A673 (cell line): ENCODE measurements around the gene APBB1IP. TPM values are rescaled to one million over a fixed set of nuclear protein-coding genes. Genes with fewer than 3 reads are reported as not detected.

Experiments used
- BruUV-seq: library from RNA; stranded (reverse); fragments of 400-500 nt; replicated peaks from 2 replicates; lab custom pipeline; 2021; lab: Mats Ljungman, UMichigan
- CTCF ChIA-PET: fragments of 300-600 bp; sonication (Branson Sonifier 250); formaldehyde crosslinking; loops from one replicate; lab custom pipeline; 2022; ENCODE audit warnings: antibody characterized with exemption; lab: Charles Lee
- POLR2A ChIA-PET: fragments of 300-600 bp; sonication (Branson Sonifier 250); formaldehyde crosslinking; loops from one replicate; lab custom pipeline; 2022; ENCODE audit warnings: antibody characterized with exemption; ENCODE audit not compliant: low non-redundant PET; lab: Charles Lee
- DNase-seq: peaks from one replicate; pipeline ENCODE4 v3.0.0-alpha.2; 2015; ENCODE audit warnings: low spot score
- H3K27ac ChIP-seq: fragments of 200-600 bp; sonication (generic); 2 replicates; pipeline ENCODE4 v1.5.1; 2016; ENCODE audit warnings: mixed run types, low read depth, mild to moderate bottlenecking, mixed read lengths, antibody characterized with exemption, low read length; ENCODE audit not compliant: poor library complexity, severe bottlenecking
- H3K27me3 ChIP-seq: fragments of 200-600 bp; sonication (generic); replicated peaks from 2 replicates; pipeline ENCODE4 v1.6.1; 2017; ENCODE audit warnings: mixed run types, low read depth, mild to moderate bottlenecking, mixed read lengths, antibody characterized with exemption, low read length; ENCODE audit not compliant: insufficient read depth, poor library complexity
- H3K36me3 ChIP-seq: fragments of 200-600 bp; sonication (generic); 2 replicates; pipeline ENCODE4 v1.6.1; 2016; ENCODE audit warnings: mixed run types, mild to moderate bottlenecking, mixed read lengths, antibody characterized with exemption, low read length; ENCODE audit not compliant: insufficient read depth, poor library complexity, severe bottlenecking
- H3K4me1 ChIP-seq: fragments of 200-600 bp; sonication (generic); 2 replicates; pipeline ENCODE4 v1.6.1; 2017; ENCODE audit warnings: mixed run types, mild to moderate bottlenecking, mixed read lengths, antibody characterized with exemption, low read length; ENCODE audit not compliant: insufficient read depth, poor library complexity, severe bottlenecking
- H3K4me3 ChIP-seq: fragments of 200-600 bp; sonication (generic); 2 replicates; pipeline ENCODE4 v1.5.1; 2016; ENCODE audit warnings: low read depth, mixed run types, mild to moderate bottlenecking, mixed read lengths, low read length; ENCODE audit not compliant: poor library complexity, severe bottlenecking
- H3K9me3 ChIP-seq: fragments of 200-600 bp; sonication (generic); 2 replicates; pipeline ENCODE4 v1.6.1; 2016; ENCODE audit warnings: mixed run types, low read depth, mild to moderate bottlenecking, mixed read lengths, antibody characterized with exemption, low read length; ENCODE audit not compliant: poor library complexity, severe bottlenecking
- CTCF ChIP-seq: fragments of 300-800, 200-600 bp; sonication (generic); conservative IDR thresholded peaks from 2 replicates; pipeline ENCODE4 v1.5.1; 2017; ENCODE audit warnings: low read depth, mild to moderate bottlenecking, antibody characterized with exemption, low read length, moderate library complexity, mixed read lengths
- EZH2 ChIP-seq: fragments of 200-600 bp; sonication (generic); IDR thresholded peaks from 2 replicates; pipeline ENCODE4 v1.6.1; 2017; ENCODE audit warnings: borderline replicate concordance, low read depth, mild to moderate bottlenecking, mixed read lengths, antibody characterized with exemption, low read length; ENCODE audit not compliant: poor library complexity, severe bottlenecking
- intact Hi-C: fragments of 100-400 bp; cut with micrococcal nuclease; formaldehyde crosslinking; loops from one replicate; pipeline ENCODE4 v1.10.0; 2022; ENCODE audit not compliant: unreplicated experiment
- total RNA-seq: library from RNA; stranded (reverse); gene quantifications from 2 replicates; pipeline ENCODE4 v1.2.3, GENCODE V29; 2021

The APBB1IP gene
- total RNA-seq, 1 experiment from 2014 or later = not detected

- no peaks in the 10 kb centered on the region for H3K27me3 ChIP-seq
- ChIA-PET CTCF (no interaction called here), POLR2A (no interaction called here)
- DNase-seq = no peak
- TF ChIP-seq EZH2 (no peak), CTCF (no peak)
- BruUV-seq = no TSS peak
- no peaks in the 10 kb centered on the region for H3K4me1 ChIP-seq
- intact Hi-C loops = no loop called here
- H3K9me3 ChIP-seq = no peaks in the 10 kb centered on the region
- H3K36me3 ChIP-seq = no peaks in the 10 kb centered on the region
- no peak overlapping the region for H3K27ac ChIP-seq
- H3K4me3 ChIP-seq = no peak overlapping the region
Measured at GRCh38 chr10:26505491-26505890, 67.3 kb downstream of the APBB1IP start.

- BruUV-seq = no TSS peak
- CTCF ChIA-PET = no interaction called here
- no peak overlapping the region for H3K27ac ChIP-seq
- TF ChIP-seq EZH2 (no peak), CTCF (no peak)
- POLR2A ChIA-PET = no interaction called here
- H3K4me3 ChIP-seq = no peak overlapping the region
- no peaks in the 10 kb centered on the region for H3K36me3 ChIP-seq
- H3K27me3 ChIP-seq = no peaks in the 10 kb centered on the region
- no peaks in the 10 kb centered on the region for H3K9me3 ChIP-seq
- DNase-seq = no peak
- no peaks in the 10 kb centered on the region for H3K4me1 ChIP-seq
- intact Hi-C loops = no loop called here
Measured at GRCh38 chr10:26506736-26507135, 68.6 kb downstream of the APBB1IP start.

GRCh38 chr10:26507441-26507840, 69.3 kb downstream of the APBB1IP start:
- Histone ChIP-seq H3K27ac (no peak overlapping the region), H3K27me3 (no peaks in the 10 kb centered on the region), H3K9me3 (no peaks in the 10 kb centered on the region), H3K4me3 (no peak overlapping the region), H3K36me3 (no peaks in the 10 kb centered on the region), H3K4me1 (no peaks in the 10 kb centered on the region)
- CTCF ChIA-PET = interaction anchor here (0.7 kb wide), 1 partner anchor 258 kb away, joined by 3 read pairs; no protein-coding TSS in a partner anchor
- TF ChIP-seq CTCF = no peak
- TF ChIP-seq EZH2 = no peak
- intact Hi-C loops = no loop called here
- POLR2A ChIA-PET = no interaction called here
- BruUV-seq = no TSS peak
- DNase-seq = no peak
